CD4-positive, alpha-beta T cell (primary cell): ENCODE results near the gene ARFGEF3. TPM values are rescaled to one million over a fixed set of nuclear protein-coding genes. Genes with fewer than 3 reads are reported as not detected.

ENCODE experiments used
- ATAC-seq: fragments of 200-7000 bp; cut with Tn5 transposase; one replicate; pipeline ENCODE4 v1.10.0; 2022; ENCODE audit warnings: mild to moderate bottlenecking; ENCODE audit not compliant: poor library complexity
- CTCF ChIA-PET: fragments of 350-600 bp; sonication (Branson Sonifier 250); formaldehyde crosslinking; loops from one replicate; lab custom pipeline; 2021; ENCODE audit warnings: antibody characterized with exemption, inconsistent platforms; lab: Charles Lee
- POLR2A ChIA-PET: fragments of 350-600 bp; sonication (Branson Sonifier 250); formaldehyde crosslinking; loops from one replicate; lab custom pipeline; 2021; ENCODE audit warnings: antibody characterized with exemption, inconsistent platforms; lab: Charles Lee
- DNase-seq, 14 experiments: peaks; one replicate each; pipeline ENCODE4 v3.0.0-alpha.2; 2013 to 2020; ENCODE audit warnings: mixed read lengths in 2 of 14
- H3K27ac ChIP-seq, 2 donors: one replicate each; pipeline versions ENCODE4 v1.5.1 to v1.7.0; 2013; ENCODE audit warnings: low read length in 2 of 2, low read depth in 1 of 2, mild to moderate bottlenecking in 1 of 2
- H3K27me3 ChIP-seq, 2 experiments: 1 replicate in 1 of 2; 2 replicates in 1 of 2; pipeline versions ENCODE4 v1.6.1 to v1.7.0; 2013; ENCODE audit warnings: low read length in 2 of 2, control low read depth in 1 of 2, mild to moderate bottlenecking in 1 of 2, moderate library complexity in 1 of 2; ENCODE audit not compliant: insufficient read depth in 2 of 2, control insufficient read depth in 1 of 2
- H3K36me3 ChIP-seq: one replicate; pipeline ENCODE4 v1.6.1; 2013; ENCODE audit warnings: low read length, control low read depth; ENCODE audit not compliant: insufficient read depth
- H3K4me1 ChIP-seq: one replicate; pipeline ENCODE4 v1.6.1; 2013; ENCODE audit warnings: low read length, control low read depth; ENCODE audit not compliant: insufficient read depth
- H3K4me3 ChIP-seq: one replicate; pipeline ENCODE4 v1.5.1; 2013; ENCODE audit warnings: mild to moderate bottlenecking, low read length, moderate library complexity
- H3K9me3 ChIP-seq, 2 experiments: 1 replicate in 1 of 2; 2 replicates in 1 of 2; pipeline versions ENCODE4 v1.6.1 to v1.7.0; 2013; ENCODE audit warnings: low read length in 2 of 2, mild to moderate bottlenecking in 2 of 2, control low read depth in 1 of 2, moderate library complexity in 1 of 2; ENCODE audit not compliant: control insufficient read depth in 1 of 2, insufficient read depth in 1 of 2
- H3K27ac Mint-ChIP-seq: one replicate; pipeline ENCODE4 v1.8.0; 2020; ENCODE audit warnings: mixed read lengths
- H3K27me3 Mint-ChIP-seq: one replicate; pipeline ENCODE4 v1.8.0; 2021; ENCODE audit warnings: mixed read lengths
- H3K36me3 Mint-ChIP-seq: one replicate; pipeline ENCODE4 v1.8.0; 2021; ENCODE audit warnings: low read depth, mixed read lengths
- H3K4me1 Mint-ChIP-seq: one replicate; pipeline ENCODE4 v1.8.0; 2021; ENCODE audit warnings: low read depth, mixed read lengths
- H3K4me3 Mint-ChIP-seq: one replicate; pipeline ENCODE4 v1.8.0; 2020; ENCODE audit warnings: mild to moderate bottlenecking, mixed read lengths
- H3K9me3 Mint-ChIP-seq: one replicate; pipeline ENCODE4 v1.8.0; 2020; ENCODE audit warnings: mixed read lengths
- CTCF ChIP-seq: fragments of 200-600 bp; IDR thresholded peaks from one replicate; pipeline ENCODE4 v1.8.0; 2022; ENCODE audit warnings: antibody characterized with exemption, mild to moderate bottlenecking
- intact Hi-C, 2 experiments: fragments of 100-400 bp; cut with DNase I in 1 of 2; cut with micrococcal nuclease in 1 of 2; formaldehyde crosslinking; loops; one replicate each; pipeline versions ENCODE4 v1.15.1 to v1.9.0; 2023 to 2025; cut with DNase I, micrococcal nuclease
- total RNA-seq, 174 experiments: library from RNA in 2 of 174; stranded (reverse) in 2 of 174; gene quantifications; one replicate each; pipeline ENCODE4 v1.2.3 and lab custom pipeline; 2021 to 2026

The ARFGEF3 gene
- total RNA-seq, 2 experiments from 2014 or later, result not detected

- Mint-ChIP-seq H3K4me3 (no peak overlapping the region), H3K4me1 (no peaks in the 10 kb centered on the region), H3K27ac (no peak overlapping the region), H3K9me3 (no peaks in the 10 kb centered on the region), H3K36me3 (no peaks in the 10 kb centered on the region), H3K27me3 (peaks cover 70% of the 10 kb centered on the region)
- no peak for TF ChIP-seq CTCF
- DNase-seq, result no peak
- Histone ChIP-seq H3K27me3 (peaks cover 0 to 15% of the 10 kb centered on the region in 2 experiments), H3K4me3 (no peak overlapping the region), H3K36me3 (no peaks in the 10 kb centered on the region), H3K4me1 (no peaks in the 10 kb centered on the region), H3K27ac (no peak overlapping the region), H3K9me3 (no peaks in the 10 kb centered on the region)
- ChIA-PET POLR2A (no interaction called here), CTCF (no interaction called here)
- intact Hi-C loops, result no loop called here
- ATAC-seq, result no peak
Measured at GRCh38 chr6:138187156-138187555, 25.4 kb downstream of the ARFGEF3 start.

- H3K27me3 ChIP-seq, result peaks cover 0 to 13% of the 10 kb centered on the region in 2 experiments
- H3K9me3 Mint-ChIP-seq, result no peaks in the 10 kb centered on the region
- H3K9me3 ChIP-seq, result no peaks in the 10 kb centered on the region
- no peak for TF ChIP-seq CTCF
- no peak for DNase-seq
- no peak overlapping the region for H3K4me3 Mint-ChIP-seq
- ChIA-PET POLR2A (no interaction called here), CTCF (no interaction called here)
- intact Hi-C loops, result no loop called here
- no peak overlapping the region for H3K4me3 ChIP-seq
- peaks cover 58% of the 10 kb centered on the region for H3K27me3 Mint-ChIP-seq
- no peaks in the 10 kb centered on the region for H3K36me3 ChIP-seq
- no peaks in the 10 kb centered on the region for H3K4me1 Mint-ChIP-seq
- no peaks in the 10 kb centered on the region for H3K4me1 ChIP-seq
- H3K36me3 Mint-ChIP-seq, result no peaks in the 10 kb centered on the region
- H3K27ac Mint-ChIP-seq, result no peak overlapping the region
- ATAC-seq, result no peak
- no peak overlapping the region for H3K27ac ChIP-seq
Measured at GRCh38 chr6:138188278-138188941, 26.7 kb downstream of the ARFGEF3 start.

DNA sequence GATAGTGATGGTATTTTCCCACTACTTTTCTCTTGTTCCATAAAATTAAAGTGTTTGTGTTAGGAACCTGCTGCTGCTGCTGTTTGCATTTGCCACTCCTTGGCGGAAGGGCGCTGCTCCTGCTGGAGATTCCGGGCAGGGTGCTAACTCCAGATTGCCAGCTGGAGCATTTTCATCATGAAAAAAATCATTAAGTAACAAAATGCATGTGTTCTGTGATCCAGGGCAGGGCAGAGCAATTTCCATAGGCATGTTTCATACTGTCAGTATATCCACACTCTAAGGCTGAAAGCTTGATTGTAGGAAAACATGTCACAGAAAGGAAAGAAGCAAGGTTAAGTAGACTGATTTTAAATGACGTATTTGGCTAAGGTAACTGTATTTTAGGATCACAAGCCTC, 32.5 kb downstream of the ARFGEF3 start:
- no peak for TF ChIP-seq CTCF
- no peaks in the 10 kb centered on the region for H3K9me3 ChIP-seq
- no peak overlapping the region for H3K27ac ChIP-seq
- no peaks in the 10 kb centered on the region for H3K36me3 ChIP-seq
- Mint-ChIP-seq H3K27ac (no peak overlapping the region), H3K9me3 (no peaks in the 10 kb centered on the region), H3K36me3 (no peaks in the 10 kb centered on the region), H3K27me3 (peaks cover 32% of the 10 kb centered on the region), H3K4me3 (no peak overlapping the region), H3K4me1 (no peaks in the 10 kb centered on the region)
- ChIA-PET CTCF (no interaction called here), POLR2A (no interaction called here)
- intact Hi-C loops, result no loop called here
- no peaks in the 10 kb centered on the region for H3K4me1 ChIP-seq
- peaks cover 0 to 6% of the 10 kb centered on the region in 2 experiments for H3K27me3 ChIP-seq
- DNase-seq, result no peak
- no peak for ATAC-seq
- H3K4me3 ChIP-seq, result no peak overlapping the region
